ENCODE results near the gene AHDC1.

AHDC1 gene

DNA sequence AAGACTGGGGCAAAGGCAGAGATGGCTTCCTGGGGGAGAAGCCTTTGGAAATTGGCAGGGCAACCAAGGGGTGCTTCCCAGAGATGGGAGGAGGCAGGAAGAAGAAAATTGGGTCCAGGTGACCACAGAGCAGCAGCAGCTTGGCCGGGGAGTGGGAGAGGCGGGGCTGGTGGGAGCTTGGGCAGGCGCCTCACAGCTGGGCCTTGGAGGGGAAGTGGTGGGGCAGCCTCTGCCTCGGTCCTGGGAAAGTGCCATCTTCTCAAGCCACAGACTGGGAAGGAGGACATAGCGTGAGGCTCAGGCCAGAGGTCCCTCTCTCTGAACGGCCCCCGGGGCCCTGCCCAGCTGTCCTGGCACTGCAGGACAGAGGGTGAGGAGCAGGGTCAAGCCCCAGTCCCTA lies 90.0 kb downstream of the AHDC1 start (continued):
- TF ChIP-seq, protein P1, sequence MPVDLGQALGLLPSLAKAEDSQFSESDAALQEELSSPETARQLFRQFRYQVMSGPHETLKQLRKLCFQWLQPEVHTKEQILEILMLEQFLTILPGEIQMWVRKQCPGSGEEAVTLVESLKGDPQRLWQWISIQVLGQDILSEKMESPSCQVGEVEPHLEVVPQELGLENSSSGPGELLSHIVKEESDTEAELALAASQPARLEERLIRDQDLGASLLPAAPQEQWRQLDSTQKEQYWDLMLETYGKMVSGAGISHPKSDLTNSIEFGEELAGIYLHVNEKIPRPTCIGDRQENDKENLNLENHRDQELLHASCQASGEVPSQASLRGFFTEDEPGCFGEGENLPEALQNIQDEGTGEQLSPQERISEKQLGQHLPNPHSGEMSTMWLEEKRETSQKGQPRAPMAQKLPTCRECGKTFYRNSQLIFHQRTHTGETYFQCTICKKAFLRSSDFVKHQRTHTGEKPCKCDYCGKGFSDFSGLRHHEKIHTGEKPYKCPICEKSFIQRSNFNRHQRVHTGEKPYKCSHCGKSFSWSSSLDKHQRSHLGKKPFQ (tag by site-specific recombination; IDR thresholded peaks at IDR 0.05): no peak
- TF ChIP-seq, protein P2, sequence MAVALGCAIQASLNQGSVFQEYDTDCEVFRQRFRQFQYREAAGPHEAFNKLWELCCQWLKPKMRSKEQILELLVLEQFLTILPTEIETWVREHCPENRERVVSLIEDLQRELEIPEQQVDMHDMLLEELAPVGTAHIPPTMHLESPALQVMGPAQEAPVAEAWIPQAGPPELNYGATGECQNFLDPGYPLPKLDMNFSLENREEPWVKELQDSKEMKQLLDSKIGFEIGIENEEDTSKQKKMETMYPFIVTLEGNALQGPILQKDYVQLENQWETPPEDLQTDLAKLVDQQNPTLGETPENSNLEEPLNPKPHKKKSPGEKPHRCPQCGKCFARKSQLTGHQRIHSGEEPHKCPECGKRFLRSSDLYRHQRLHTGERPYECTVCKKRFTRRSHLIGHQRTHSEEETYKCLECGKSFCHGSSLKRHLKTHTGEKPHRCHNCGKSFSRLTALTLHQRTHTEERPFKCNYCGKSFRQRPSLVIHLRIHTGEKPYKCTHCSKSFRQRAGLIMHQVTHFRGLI (tag by site-specific recombination; IDR thresholded peaks at IDR 0.05): no peak

DNA sequence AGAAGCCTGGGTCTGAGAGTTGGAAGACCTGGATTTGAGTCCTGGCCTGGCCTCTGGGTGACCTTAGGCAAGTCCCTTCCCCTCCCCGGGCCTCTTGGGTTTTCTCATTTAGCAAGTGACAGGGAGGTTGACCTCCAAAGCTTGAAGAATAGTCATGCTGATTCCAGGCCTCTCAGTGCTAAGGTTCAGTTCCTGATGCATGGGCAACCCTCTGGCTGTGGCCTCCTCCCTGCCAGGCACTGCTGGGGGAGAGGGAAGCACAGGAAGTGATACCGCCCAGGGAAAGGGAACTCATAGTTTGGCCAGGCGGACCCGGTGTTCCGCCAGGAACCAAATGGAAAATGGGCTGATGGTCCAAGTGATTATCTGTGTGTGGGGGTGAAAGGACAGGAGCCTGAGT lies 90.4 kb downstream of the AHDC1 start:
- POLR2A ChIA-PET: no interaction called here
- Histone ChIP-seq H3K27ac (ENCODE audit: extremely low read depth, low read depth, low read length) (no peak overlapping the region), H3K4me3 (ENCODE audit: low read depth, low read length) (no peak overlapping the region), H3K9me3 (ENCODE audit: control insufficient read depth, insufficient read depth, low read depth, low read length) (no peaks in the 10 kb centered on the region), H3K36me3 (ENCODE audit: control insufficient read depth in 2 of 2, insufficient read depth in 1 of 2, low read length in 2 of 2) (no peaks in the 10 kb centered on the region), H3K4me1 (ENCODE audit: control insufficient read depth, insufficient read depth, low read length) (no peaks in the 10 kb centered on the region)
- TF ChIP-seq ZBTB20 (tag by site-specific recombination; IDR thresholded peaks at IDR 0.05) (0 out of 2 replicates have a peak, but pooled peaks have one; percentile 15), ZNF202 (tag by site-specific recombination; IDR thresholded peaks at IDR 0.05; ENCODE audit: borderline replicate concordance) (no peak), ZSCAN16 (tag by site-specific recombination; IDR thresholded peaks at IDR 0.05) (no peak)
- CTCF ChIA-PET: no interaction called here

DNA sequence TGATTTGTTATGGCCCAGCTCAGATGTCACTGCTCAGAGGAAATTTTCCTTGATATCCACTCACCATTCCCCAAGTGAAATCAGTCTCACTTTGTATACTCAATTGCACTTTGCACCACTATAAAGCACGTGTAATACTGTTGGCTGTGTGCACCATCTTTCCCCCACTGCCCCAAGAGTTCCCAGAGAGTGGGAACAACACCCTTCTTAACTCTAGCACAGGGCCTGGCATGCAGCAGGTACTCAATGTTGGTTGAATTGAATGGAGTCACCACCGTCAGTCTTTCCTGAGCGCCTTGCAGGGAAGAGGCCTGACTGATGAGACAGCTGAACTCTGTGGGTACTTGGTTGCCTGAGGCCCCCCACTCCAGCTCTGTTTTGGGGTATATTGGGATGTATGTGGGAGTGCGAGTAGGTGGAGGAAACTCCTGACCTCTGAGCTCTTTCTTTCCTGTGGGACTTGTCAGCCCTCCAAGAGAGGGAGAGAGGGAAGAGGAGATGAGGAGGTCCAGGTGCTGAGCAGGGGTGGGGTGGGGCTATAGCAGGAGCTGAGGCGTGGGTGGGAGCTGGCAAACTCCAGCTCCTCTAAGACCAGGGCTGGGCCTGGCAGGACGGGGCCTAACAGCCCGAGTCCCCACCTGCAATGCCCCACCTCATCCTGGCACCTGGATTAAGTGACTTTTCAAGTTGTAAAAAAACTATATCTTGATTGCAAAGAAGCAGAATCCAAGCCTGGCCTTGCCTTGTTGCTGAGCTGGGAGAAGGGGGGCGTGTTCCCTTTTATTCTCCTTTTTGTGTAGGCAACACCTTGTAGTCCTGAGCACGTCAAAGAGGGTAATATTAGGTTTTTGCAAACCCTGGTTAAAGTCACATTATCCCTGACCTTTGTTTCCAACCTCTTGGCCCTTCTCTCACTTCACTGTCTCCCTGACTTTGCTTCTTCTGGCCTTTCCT lies 94.5 kb downstream of the AHDC1 start:
- ChIA-PET POLR2A (no interaction called here), CTCF (interaction anchor here (1.0 to 1.4 kb wide), 3 partner anchors 14 to 60 kb away, joined by 3 to 5 read pairs (median 4); no protein-coding TSS in a partner anchor)
- Histone ChIP-seq H3K27ac (ENCODE audit: extremely low read depth, low read depth, low read length) (no peak overlapping the region), H3K36me3 (ENCODE audit: control insufficient read depth in 2 of 2, insufficient read depth in 1 of 2, low read length in 2 of 2) (no peaks in the 10 kb centered on the region), H3K9me3 (ENCODE audit: control insufficient read depth, insufficient read depth, low read depth, low read length) (no peaks in the 10 kb centered on the region), H3K4me1 (ENCODE audit: control insufficient read depth, insufficient read depth, low read length) (no peaks in the 10 kb centered on the region), H3K4me3 (ENCODE audit: low read depth, low read length) (no peak overlapping the region)
- no peak for TF ChIP-seq ZNF664 (tag by site-specific recombination; IDR thresholded peaks at IDR 0.05)
- no peak for TF ChIP-seq ZNF776 (tag by site-specific recombination; IDR thresholded peaks at IDR 0.05; ENCODE audit: borderline replicate concordance)
- peak; percentile 83 for TF ChIP-seq ZFHX2 (tag by site-specific recombination; conservative IDR thresholded peaks at IDR 0.05)
- TF ChIP-seq ZNF138 (tag by site-specific recombination; IDR thresholded peaks at IDR 0.05; ENCODE audit: borderline replicate concordance): no peak
- no peak for TF ChIP-seq ZNF777 (tag by site-specific recombination; IDR thresholded peaks at IDR 0.05; ENCODE audit: borderline replicate concordance)
- TF ChIP-seq KLF9 (tag by site-specific recombination; IDR thresholded peaks at IDR 0.05; ENCODE audit: low read depth): peak; percentile 30; the same call in 1 of the 2 replicates
- TF ChIP-seq RBAK (tag by site-specific recombination; IDR thresholded peaks at IDR 0.05): no peak
- 0 out of 2 replicates have a peak, but pooled peaks have one; percentile 28 for TF ChIP-seq PRDM1 (tag by site-specific recombination; IDR thresholded peaks at IDR 0.05)
- peak; percentile 66 for TF ChIP-seq EGR2 (tag by site-specific recombination; IDR thresholded peaks at IDR 0.05; ENCODE audit: low read depth)
- no peak for TF ChIP-seq ZBTB48 (tag by site-specific recombination; IDR thresholded peaks at IDR 0.05)
- no peak for TF ChIP-seq ZNF23 (tag by site-specific recombination; IDR thresholded peaks at IDR 0.05; ENCODE audit: borderline replicate concordance)
